Measurements from ENCODE around the gene RUNX3.

GRCh38 chr1:24878045-24878444 lies 52.0 kb downstream of the RUNX3 start:
- TF ChIP-seq CTCF (IDR thresholded peaks at IDR 0.05) (no peak), EZH2 (IDR thresholded peaks at IDR 0.05; ENCODE audit: borderline replicate concordance, insufficient read depth, low read depth, low read length, poor library complexity, severe bottlenecking) (no peak)
